K562 (cell line): ENCODE results near the gene PATJ. TPM values are rescaled to one million over a fixed set of nuclear protein-coding genes. Genes with fewer than 3 reads are reported as not detected.

ENCODE experiments used
- ATAC-seq: fragments of 200-7000 bp; cut with Tn5 transposase; 3 replicates; pipeline ENCODE4 v1.9.1; 2020; ENCODE audit warnings: moderate library complexity
- BruUV-seq: library from RNA; stranded (reverse); fragments of 400-500 nt; replicated peaks from 2 replicates; lab custom pipeline; 2021; lab: Mats Ljungman, UMichigan
- CTCF ChIA-PET: fragments of 300-600 bp; formaldehyde crosslinking; extraction: SDS; loops from one replicate; lab custom pipeline; 2021; ENCODE audit warnings: low intra/inter-chr PET ratio; lab: Yijun Ruan, JAX
- POLR2A ChIA-PET: fragments of 300-600, 350-650 bp; sonication (Branson Sonifier 250); formaldehyde crosslinking; extraction: SDS; loops from one replicate; lab custom pipeline; 2021; ENCODE audit warnings: antibody characterized with exemption, inconsistent platforms; lab: Yijun Ruan, JAX
- DNase-seq, 4 experiments: peaks; one replicate each; pipeline versions ENCODE4 v3.0.0 to v3.0.0-alpha.2; 2011 to 2018; ENCODE audit warnings: low spot score in 3 of 4, mixed read lengths in 3 of 4; ENCODE audit errors: extremely low read depth in 1 of 4
- FAIRE-seq: peaks from 2 replicates; lab custom pipeline; 2011; peaks lifted over from hg19 to GRCh38; lab: Jason Lieb, UNC
- H2AFZ ChIP-seq: 2 replicates; pipeline ENCODE4 v1.6.0; 2011; ENCODE audit warnings: low read depth, low read length, control low read depth, inconsistent platforms
- H3K27ac ChIP-seq: fragments of 200-600 bp; 3 replicates; pipeline ENCODE4 v1.8.0; 2011; ENCODE audit warnings: low read depth, mild to moderate bottlenecking, control low read depth, inconsistent platforms, low read length, moderate library complexity, mixed read lengths; ENCODE audit errors: extremely low read depth
- H3K27me3 ChIP-seq, 2 experiments: fragments of 300-600 bp in 1 of 2; 2 replicates in 1 of 2; 3 replicates in 1 of 2; pipeline versions ENCODE4 v1.6.0 to v1.8.0; 2011; ENCODE audit warnings: inconsistent platforms in 2 of 2, low read length in 2 of 2, mild to moderate bottlenecking in 1 of 2, mixed read lengths in 1 of 2, moderate library complexity in 1 of 2; ENCODE audit not compliant: control insufficient read depth in 2 of 2, insufficient read depth in 2 of 2
- H3K36me3 ChIP-seq: fragments of 300-600 bp; 3 replicates; pipeline ENCODE4 v1.8.0; 2011; ENCODE audit warnings: mild to moderate bottlenecking, low read length, inconsistent platforms; ENCODE audit not compliant: control insufficient read depth, insufficient read depth
- H3K4me1 ChIP-seq, 2 experiments: fragments of 200-600 bp in 1 of 2; replicated peaks in 1 of 2; 2 replicates in 1 of 2; 3 replicates in 1 of 2; pipeline versions ENCODE4 v1.5.1 to v1.8.0; 2011; ENCODE audit warnings: inconsistent platforms in 2 of 2, low read length in 2 of 2, mild to moderate bottlenecking in 1 of 2, mixed read lengths in 1 of 2, moderate library complexity in 1 of 2; ENCODE audit not compliant: control insufficient read depth in 2 of 2, insufficient read depth in 2 of 2
- H3K4me2 ChIP-seq: 2 replicates; pipeline ENCODE4 v1.6.1; 2011; ENCODE audit warnings: low read length, control low read depth, inconsistent platforms, mixed read lengths; ENCODE audit not compliant: insufficient read depth
- H3K4me3 ChIP-seq: fragments of 200-600 bp; sonication (generic), shearing (Covaris generic); 2 replicates; pipeline ENCODE4 v1.5.1; 2016; ENCODE audit warnings: control low read depth, inconsistent platforms
- H3K79me2 ChIP-seq: fragments of 200-600 bp; 3 replicates; pipeline ENCODE4 v1.8.0; 2011; ENCODE audit warnings: low read length, inconsistent platforms; ENCODE audit not compliant: control insufficient read depth, insufficient read depth
- H3K9ac ChIP-seq, 2 experiments: 2 replicates each; pipeline versions ENCODE4 v1.6.0 to v1.6.1; 2011; ENCODE audit warnings: low read depth in 2 of 2, low read length in 2 of 2, control low read depth in 1 of 2, inconsistent platforms in 1 of 2, mild to moderate bottlenecking in 1 of 2, mixed read lengths in 1 of 2; ENCODE audit not compliant: insufficient read depth in 1 of 2
- H3K9me1 ChIP-seq: one replicate; pipeline ENCODE4 v1.6.0; 2011; ENCODE audit warnings: inconsistent platforms, mild to moderate bottlenecking, low read length, moderate library complexity; ENCODE audit not compliant: control insufficient read depth, insufficient read depth
- H3K9me3 ChIP-seq: replicated peaks from 2 replicates; pipeline ENCODE4 v1.5.1; 2011; ENCODE audit warnings: low read depth, low read length, inconsistent platforms; ENCODE audit not compliant: control insufficient read depth, insufficient read depth
- H4K20me1 ChIP-seq: replicated peaks from 2 replicates; pipeline ENCODE4 v1.6.1; 2011; ENCODE audit warnings: low read length, inconsistent platforms, mixed read lengths; ENCODE audit not compliant: control insufficient read depth, insufficient read depth
- CREBBP ChIP-seq: IDR thresholded peaks from one replicate; pipeline ENCODE4 v1.6.1; 2012; ENCODE audit warnings: low read depth, mild to moderate bottlenecking, control low read depth, inconsistent platforms, low read length
- EP400 ChIP-seq: fragments of 450-650 bp; IDR thresholded peaks from 2 replicates; pipeline ENCODE4 v1.6.1; 2017; ENCODE audit warnings: antibody characterized with exemption, mild to moderate bottlenecking, moderate library complexity
- GTF2E2 ChIP-seq: fragments of 200-800 bp; sonication (Bioruptor generic); IDR thresholded peaks from 2 replicates; pipeline ENCODE4 v1.6.1; 2016; ENCODE audit warnings: missing genetic modification characterization, missing compliant biosample characterization
- HMG20B ChIP-seq: fragments of 250-450 bp; sonication (Bioruptor Pico); IDR thresholded peaks from 2 replicates; pipeline ENCODE4 v1.5.0; 2021; ENCODE audit warnings: mild to moderate bottlenecking
- NR4A1 ChIP-seq, 2 experiments: fragments of 250-450 bp in 1 of 2; fragments of 450-650 bp in 1 of 2; sonication (Bioruptor Pico) in 1 of 2; IDR thresholded peaks; 2 replicates each; pipeline versions ENCODE4 v1.4.0 to v1.6.1; 2016 to 2020; ENCODE audit warnings: mild to moderate bottlenecking in 2 of 2, missing compliant biosample characterization in 1 of 2, missing genetic modification characterization in 1 of 2, moderate library complexity in 1 of 2
- PRDM10 ChIP-seq: fragments of 450-650 bp; IDR thresholded peaks from 2 replicates; pipeline ENCODE4 v1.6.1; 2018; ENCODE audit not compliant: partially characterized antibody
- RBM14 ChIP-seq: fragments of 200-400 bp; formaldehyde crosslinking; IDR thresholded peaks from 2 replicates; pipeline ENCODE4 v1.6.1; 2018; ENCODE audit warnings: low read depth, mild to moderate bottlenecking, low read length, moderate library complexity, borderline replicate concordance; ENCODE audit not compliant: insufficient read depth
- TCF15 ChIP-seq: fragments of 250-450 bp; sonication (Bioruptor Pico); IDR thresholded peaks from 2 replicates; pipeline ENCODE4 v1.8.0; 2022; ENCODE audit warnings: moderate library complexity, mild to moderate bottlenecking, inconsistent platforms
- ZC3H11A ChIP-seq: IDR thresholded peaks from 2 replicates; pipeline ENCODE4 v1.6.1; 2012; ENCODE audit warnings: low read depth, low read length, improper control_type of control experiment
- WGBS: fragments of 100-300 bp; shearing (Covaris generic); methylation state at CpG from one replicate; pipeline ENCODE4 v1.1.6; 2016; ENCODE audit warnings: low coverage, mixed read lengths; ENCODE audit not compliant: insufficient coverage; ENCODE audit errors: missing lambda C conversion rate; 5-methylcytosine and 5-hydroxymethylcytosine counted together
- in situ Hi-C: fragments of 300-500 bp; cut with MboI; formaldehyde crosslinking; loops from 4 replicates; pipeline ENCODE4 v1.15.0; 2018; ENCODE audit warnings: inconsistent platforms, mixed read lengths
- intact Hi-C: fragments of 100-400 bp; cut with micrococcal nuclease; formaldehyde crosslinking; loops from 2 replicates; pipeline ENCODE4 v1.14.2; 2022
- polyA plus RNA-seq, 8 experiments: library from polyadenylated mRNA; depleted of rRNA in 4 of 8; stranded (reverse) in 5 of 8; unstranded in 3 of 8; fragments of >200 nt; fragmentation: Nextera tagmentation in 2 of 8; fragmentation: Illumina TruSeq in 1 of 8; extraction: Ambion mirVana in 2 of 8; extraction: Trizol in 1 of 8; gene quantifications; 2 replicates each; pipeline versions ENCODE4 v1.2.1 to v1.2.3, GENCODE V29; 2011 to 2014; ENCODE audit warnings: inconsistent platforms in 1 of 8, missing spikeins in 1 of 8
- total RNA-seq, 7 experiments: library from RNA; depleted of rRNA in 6 of 7; stranded (reverse); fragments of >200 nt in 6 of 7; fragmentation: Illumina TruSeq in 2 of 7; extraction: Trizol in 2 of 7; gene quantifications; 2 replicates each; pipeline versions ENCODE4 v1.2.1 to v1.2.3, GENCODE V29; 2011 to 2021; ENCODE audit warnings: low replicate concordance in 1 of 7
- TF ChIP-seq, protein P1 (sequence below), 2 experiments: fragments of 450-650 bp; IDR thresholded peaks; 2 replicates each; pipeline ENCODE4 v1.6.1; 2018; ENCODE audit warnings: mild to moderate bottlenecking in 2 of 2, low read depth in 1 of 2; ENCODE audit not compliant: partially characterized antibody in 2 of 2
- TF ChIP-seq, protein P2 (sequence below): fragments of 450-650 bp; IDR thresholded peaks from 2 replicates; pipeline ENCODE4 v1.6.1; 2016; ENCODE audit warnings: missing biosample characterization, missing genetic modification characterization

PATJ gene
- total and polyA plus RNA-seq, 9 of the 15 experiments (the other 6 are each of a cell fraction or from before 2014, with no cell fraction given) = 0.22 TPM; not detected in 8

DNA sequence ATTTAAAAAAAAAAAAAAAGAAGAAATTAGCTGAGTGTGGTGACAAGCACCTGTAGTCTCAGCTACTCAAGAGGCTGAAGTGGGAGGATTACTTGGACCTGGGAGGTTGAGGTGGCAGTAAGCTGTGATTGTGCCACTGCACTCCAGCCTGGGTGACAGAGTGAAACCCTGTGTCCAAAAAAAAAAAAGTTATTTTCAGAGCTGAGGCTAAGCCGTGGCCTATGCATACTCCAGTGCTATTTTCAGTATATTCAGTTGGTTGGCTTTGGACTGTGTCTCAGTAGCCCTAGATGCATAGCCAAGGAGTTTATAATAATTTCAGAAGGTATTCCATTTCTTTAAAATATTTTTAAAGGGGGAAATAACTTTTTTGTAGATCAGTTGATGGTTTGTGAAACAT lies 311.9 kb downstream of the PATJ start (continued):
- TF ChIP-seq, protein P1, sequence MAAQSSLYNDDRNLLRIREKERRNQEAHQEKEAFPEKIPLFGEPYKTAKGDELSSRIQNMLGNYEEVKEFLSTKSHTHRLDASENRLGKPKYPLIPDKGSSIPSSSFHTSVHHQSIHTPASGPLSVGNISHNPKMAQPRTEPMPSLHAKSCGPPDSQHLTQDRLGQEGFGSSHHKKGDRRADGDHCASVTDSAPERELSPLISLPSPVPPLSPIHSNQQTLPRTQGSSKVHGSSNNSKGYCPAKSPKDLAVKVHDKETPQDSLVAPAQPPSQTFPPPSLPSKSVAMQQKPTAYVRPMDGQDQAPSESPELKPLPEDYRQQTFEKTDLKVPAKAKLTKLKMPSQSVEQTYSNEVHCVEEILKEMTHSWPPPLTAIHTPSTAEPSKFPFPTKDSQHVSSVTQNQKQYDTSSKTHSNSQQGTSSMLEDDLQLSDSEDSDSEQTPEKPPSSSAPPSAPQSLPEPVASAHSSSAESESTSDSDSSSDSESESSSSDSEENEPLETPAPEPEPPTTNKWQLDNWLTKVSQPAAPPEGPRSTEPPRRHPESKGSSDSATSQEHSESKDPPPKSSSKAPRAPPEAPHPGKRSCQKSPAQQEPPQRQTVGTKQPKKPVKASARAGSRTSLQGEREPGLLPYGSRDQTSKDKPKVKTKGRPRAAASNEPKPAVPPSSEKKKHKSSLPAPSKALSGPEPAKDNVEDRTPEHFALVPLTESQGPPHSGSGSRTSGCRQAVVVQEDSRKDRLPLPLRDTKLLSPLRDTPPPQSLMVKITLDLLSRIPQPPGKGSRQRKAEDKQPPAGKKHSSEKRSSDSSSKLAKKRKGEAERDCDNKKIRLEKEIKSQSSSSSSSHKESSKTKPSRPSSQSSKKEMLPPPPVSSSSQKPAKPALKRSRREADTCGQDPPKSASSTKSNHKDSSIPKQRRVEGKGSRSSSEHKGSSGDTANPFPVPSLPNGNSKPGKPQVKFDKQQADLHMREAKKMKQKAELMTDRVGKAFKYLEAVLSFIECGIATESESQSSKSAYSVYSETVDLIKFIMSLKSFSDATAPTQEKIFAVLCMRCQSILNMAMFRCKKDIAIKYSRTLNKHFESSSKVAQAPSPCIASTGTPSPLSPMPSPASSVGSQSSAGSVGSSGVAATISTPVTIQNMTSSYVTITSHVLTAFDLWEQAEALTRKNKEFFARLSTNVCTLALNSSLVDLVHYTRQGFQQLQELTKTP (IDR thresholded peaks at IDR 0.05; ENCODE audit: low read depth in 1 of 2, partially characterized antibody in 2 of 2) = no peak
- TF ChIP-seq TCF15 (CRISPR knock-in tag) = no peak

GRCh38 chr1:62057230-62057629 lies 314.9 kb downstream of the PATJ start:
- H3K9me3 ChIP-seq = no peaks in the 10 kb centered on the region
- ChIA-PET POLR2A (interaction anchor here (0.6 kb wide), 1 partner anchor 22 kb away, joined by 3 read pairs; no protein-coding TSS in a partner anchor), CTCF (no interaction called here)
- ATAC-seq (no peak), FAIRE-seq (no peak), DNase-seq (no peak)
- WGBS = 2% methylated on average over 4 of the region's 4 CpGs
- H3K79me2 ChIP-seq = no peaks in the 10 kb centered on the region
- no peak overlapping the region for H2AFZ ChIP-seq
- in situ Hi-C loops (no loop called here), intact Hi-C loops (no loop called here)
- peaks cover 0 to 4% of the 10 kb centered on the region in 2 experiments; a peak in 3 of 5 replicates for H3K27me3 ChIP-seq
- H3K27ac ChIP-seq = no peak overlapping the region
- no TSS peak for BruUV-seq
- H3K9ac ChIP-seq = no peak overlapping the region
- no peaks in the 10 kb centered on the region for H3K9me1 ChIP-seq
- no peaks in the 10 kb centered on the region; a peak in 1 of 5 replicates for H3K4me1 ChIP-seq
- H3K36me3 ChIP-seq = no peaks in the 10 kb centered on the region
- H4K20me1 ChIP-seq = no peaks in the 10 kb centered on the region; the same call in 1 of the 2 replicates
- no peak overlapping the region for H3K4me2 ChIP-seq
- H3K4me3 ChIP-seq = no peak overlapping the region
- no peak for TF ChIP-seq CREBBP
- TF ChIP-seq PRDM10 = no peak
- no peak for TF ChIP-seq HMG20B (CRISPR knock-in tag)
- no peak for TF ChIP-seq GTF2E2
- TF ChIP-seq, protein P2, sequence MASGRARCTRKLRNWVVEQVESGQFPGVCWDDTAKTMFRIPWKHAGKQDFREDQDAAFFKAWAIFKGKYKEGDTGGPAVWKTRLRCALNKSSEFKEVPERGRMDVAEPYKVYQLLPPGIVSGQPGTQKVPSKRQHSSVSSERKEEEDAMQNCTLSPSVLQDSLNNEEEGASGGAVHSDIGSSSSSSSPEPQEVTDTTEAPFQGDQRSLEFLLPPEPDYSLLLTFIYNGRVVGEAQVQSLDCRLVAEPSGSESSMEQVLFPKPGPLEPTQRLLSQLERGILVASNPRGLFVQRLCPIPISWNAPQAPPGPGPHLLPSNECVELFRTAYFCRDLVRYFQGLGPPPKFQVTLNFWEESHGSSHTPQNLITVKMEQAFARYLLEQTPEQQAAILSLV = no peak
- TF ChIP-seq EP400 = no peak
- no peak for TF ChIP-seq RBM14
- no peak for TF ChIP-seq ZC3H11A
- no peak for TF ChIP-seq NR4A1 (CRISPR knock-in tag; IDR thresholded peaks at IDR 0.05)
- no peak for TF ChIP-seq NR4A1 (tag; IDR thresholded peaks at IDR 0.05)
